Activated CD8-positive, alpha-beta memory T cell treated with anti-CD3 and anti-CD28 coated beads for 1 hour (primary cell): Measurements from ENCODE around the gene SRSF6.
"Not testable (repeated sequence)": the region's sequence is repeated elsewhere in the genome, so short reads cannot be mapped to it uniquely, and the experiment has no call there.

Source experiments
- DNase-seq, 2 donors: peaks; one replicate each; pipeline ENCODE4 v3.0.0-alpha.2; 2020; ENCODE audit warnings: low read depth in 1 of 2; ENCODE audit errors: extremely low read depth in 1 of 2

Gene SRSF6

DNA sequence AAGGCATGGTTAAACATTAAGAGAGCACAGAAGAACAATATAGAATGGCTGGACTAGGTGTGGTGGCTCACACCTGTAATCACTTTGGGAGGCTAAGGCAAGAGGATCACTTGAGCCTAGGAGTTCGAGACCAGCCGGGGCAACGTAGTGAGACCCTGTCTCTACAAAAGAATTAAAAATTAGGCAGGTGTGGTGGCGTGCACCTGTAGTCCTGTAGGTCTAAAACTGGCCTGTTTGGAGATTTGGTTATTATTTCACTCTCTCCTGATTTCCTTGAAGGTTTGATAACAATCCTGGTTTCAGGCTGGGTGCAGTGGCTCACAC lies 15.6 kb downstream of the SRSF6 start:
- DNase-seq: no peak

DNA sequence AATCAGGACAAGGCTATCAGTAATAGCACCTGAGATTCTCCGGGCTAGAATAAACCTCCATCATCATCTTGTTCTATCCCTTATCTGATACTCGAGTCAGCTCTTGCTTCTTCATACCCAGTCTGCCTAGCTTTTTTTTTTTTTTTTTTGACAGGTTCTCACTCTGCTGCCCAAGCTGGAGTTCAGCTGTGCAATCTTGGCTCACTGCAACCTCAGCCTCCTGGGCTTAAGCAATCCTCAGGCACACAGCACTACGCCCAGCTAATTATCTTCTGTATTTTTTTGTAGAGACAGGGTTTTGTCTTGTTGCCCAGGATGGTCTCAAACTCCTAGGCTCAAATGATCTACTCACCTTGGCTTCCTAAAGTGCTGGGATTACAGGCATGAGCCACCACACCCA lies 19.5 kb downstream of the SRSF6 start:
- DNase-seq: no peak

DNA sequence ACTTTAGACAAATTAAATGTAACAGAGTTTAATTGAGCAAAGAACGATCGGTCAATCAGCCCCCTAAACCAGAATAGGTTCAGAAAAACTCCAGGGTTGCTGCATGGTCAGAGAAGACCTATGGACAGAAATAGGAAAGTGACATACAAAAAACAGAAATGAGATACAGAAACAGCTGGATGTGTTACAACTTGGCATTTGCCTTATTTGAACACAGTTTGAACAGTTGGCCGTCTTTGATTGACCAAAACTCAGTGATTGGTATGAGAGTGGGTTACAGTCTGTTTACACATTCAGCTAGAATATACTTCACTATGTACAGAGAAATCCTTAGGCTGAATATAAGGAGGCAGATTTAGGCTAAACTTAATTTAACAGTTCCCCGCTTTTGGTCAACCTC lies 19.9 kb downstream of the SRSF6 start:
- no peak for DNase-seq

DNA sequence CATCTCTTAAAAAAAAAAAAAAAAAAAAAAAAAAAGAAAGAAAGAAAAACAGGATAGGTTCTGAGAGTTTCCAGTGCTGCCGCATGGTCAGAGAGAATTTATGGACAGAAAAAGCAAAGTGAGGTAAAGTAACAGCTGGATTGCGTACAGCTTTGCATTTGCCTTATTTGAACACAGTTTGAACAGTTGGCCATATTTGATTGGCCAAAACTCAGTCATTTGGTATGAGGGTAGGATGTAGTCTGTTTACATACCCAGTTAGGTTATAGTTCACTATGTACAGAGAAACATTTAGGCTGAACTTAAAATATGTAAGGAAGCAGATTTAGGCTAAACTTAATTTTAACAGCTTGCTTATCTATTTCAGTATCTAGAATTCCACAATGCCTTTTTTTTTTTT lies 32.3 kb downstream of the SRSF6 start:
- no peak for DNase-seq

DNA sequence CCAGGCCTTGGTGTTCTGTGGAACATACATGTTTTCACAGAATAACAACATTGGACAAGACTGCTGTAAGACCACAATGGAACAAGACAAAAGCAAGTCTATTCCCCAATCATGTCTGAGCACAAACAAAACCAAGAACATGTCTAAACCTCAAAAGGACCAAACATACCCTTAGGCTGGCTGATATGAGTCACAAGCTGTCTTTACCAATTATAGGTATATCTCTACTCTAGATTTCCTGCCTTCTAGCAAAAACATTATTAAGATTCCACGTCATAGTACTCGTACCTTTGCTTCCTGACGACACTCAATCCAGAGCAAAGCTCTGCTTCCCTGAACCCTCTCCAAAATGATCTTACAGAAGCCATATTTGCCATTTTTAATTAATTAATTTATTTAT lies 34.4 kb downstream of the SRSF6 start:
- no peak for DNase-seq

DNA sequence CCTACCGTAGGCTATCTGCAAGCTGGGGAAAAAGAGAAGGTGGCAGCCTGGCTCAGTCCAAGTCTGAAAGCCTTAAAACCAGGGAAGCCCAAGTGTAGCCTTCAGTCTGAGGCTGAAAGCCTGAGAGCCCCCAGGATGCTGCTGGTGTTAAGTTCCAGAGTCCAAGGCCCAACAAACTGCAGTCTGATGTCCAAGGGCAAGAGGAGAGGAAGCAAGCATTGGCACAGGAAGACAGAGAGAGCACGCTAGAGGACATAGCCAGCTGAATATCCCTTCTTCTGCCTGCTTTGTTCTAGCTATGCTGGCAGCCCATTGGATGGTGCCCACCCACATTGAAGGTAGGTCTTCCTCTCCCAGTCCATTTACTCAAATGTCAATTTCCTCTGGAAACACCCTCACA lies 37.7 kb downstream of the SRSF6 start:
- no peak for DNase-seq

DNA sequence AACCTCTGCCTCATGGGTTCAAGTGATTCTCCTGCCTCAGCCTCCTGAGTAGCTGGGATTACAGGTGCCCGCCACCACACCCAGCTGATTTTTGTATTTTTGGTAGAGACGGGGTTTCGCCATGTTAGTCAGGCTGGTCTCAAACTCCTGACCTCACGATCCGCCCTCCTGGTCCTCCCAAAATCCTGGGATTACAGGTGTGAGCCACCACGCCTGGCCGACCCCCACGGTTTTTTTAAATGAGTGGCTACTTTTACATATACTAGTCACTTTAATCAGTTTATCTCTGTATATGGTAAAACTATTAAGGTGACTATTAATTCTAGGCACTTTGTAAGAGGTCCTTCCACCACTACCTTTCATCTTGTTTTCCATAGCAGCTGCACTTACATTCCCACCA lies 44.3 kb downstream of the SRSF6 start:
- not testable (repeated sequence) for DNase-seq

DNA sequence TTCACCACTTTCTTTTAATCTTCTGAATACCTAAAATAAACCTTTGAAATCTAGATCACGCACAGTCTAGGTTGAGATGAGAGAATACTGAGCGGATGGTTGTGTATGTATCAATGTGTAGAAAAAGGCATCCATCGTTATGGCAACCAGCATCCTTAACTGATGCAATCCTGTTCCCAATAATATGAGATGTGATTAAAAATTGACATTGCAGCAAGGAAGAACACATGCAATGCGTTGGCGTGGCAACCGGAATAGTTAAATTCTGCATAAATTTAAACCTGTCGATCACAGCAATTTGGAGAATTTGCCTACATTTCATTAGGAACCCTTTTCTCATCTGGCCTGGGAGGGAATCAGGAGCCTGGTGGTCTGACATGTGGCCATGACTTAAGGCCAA lies 48.5 kb downstream of the SRSF6 start:
- DNase-seq: no peak

DNA sequence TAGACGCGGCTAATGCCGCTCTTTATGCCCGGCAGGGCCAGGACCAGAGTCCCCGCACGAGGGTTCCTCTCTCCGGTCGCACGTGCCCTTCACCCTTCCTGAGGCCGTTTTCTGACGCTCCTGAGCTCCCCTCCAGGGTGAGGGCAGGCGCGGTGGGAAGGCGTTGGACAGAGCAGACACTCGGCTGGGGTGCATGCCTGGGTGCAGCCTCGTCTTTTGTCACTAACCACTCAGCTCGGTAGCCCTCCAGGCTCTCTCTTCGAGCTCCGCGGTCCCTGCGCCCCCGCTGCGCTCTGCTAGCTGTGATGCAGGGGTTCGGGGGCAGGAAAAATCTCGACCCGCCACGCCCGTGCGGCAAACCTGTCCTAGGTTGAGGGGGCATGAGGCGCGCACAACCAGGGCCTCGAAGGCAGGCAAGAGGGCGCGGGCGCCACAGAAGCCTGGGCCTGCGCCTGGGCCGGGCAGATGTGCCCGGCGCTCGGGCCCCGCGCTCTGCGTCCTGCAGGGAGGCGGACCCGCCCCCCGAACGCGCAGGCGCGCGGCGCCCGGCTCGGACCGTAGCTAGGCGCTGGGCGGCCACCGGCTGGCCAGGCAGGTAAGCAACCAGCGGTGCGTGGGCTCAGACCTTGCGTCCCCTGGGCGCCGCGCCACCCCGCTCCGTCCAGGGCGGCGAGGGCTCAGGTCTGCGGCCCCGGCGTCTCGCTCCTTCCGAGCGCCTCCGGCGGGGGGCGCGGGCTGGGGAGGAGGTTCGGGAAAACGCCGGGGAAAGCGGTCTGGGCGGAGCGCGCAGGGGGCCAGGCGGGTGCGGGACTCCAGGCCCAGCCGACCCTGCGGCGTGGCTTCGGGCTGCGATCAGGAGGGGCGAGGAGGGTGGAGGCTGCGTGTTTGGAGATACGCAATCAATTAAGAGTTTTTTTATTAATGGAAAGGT lies 49.7 kb downstream of the SRSF6 start, which contains the start of gene L3MBTL1:
L3MBTL1 (plus strand) TSS at position 548 of the 931 bp plus-strand sequence. CDS start 5,807 bp downstream, outside the sequence.
- no peak for DNase-seq

DNA sequence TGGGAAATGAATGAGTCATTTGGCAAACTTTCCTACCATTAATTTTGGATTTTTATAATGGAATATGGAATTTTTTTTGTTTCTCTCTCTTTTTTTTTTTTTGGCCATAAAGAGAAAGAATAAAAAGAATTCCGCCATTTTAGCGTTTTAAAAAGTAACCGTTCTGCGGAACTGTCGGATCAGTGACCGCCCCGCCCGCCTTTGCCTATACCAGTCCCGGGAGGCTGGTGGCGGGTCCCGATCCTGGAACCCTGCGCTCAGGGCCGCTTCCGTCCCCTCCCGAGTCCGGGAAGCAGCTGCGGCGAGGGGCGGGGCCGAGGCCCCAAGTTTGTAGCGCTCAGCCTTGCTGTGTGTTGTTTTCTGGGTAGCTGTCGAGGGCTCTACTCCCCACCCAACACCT lies 50.4 kb downstream of the SRSF6 start:
- no peak for DNase-seq

DNA sequence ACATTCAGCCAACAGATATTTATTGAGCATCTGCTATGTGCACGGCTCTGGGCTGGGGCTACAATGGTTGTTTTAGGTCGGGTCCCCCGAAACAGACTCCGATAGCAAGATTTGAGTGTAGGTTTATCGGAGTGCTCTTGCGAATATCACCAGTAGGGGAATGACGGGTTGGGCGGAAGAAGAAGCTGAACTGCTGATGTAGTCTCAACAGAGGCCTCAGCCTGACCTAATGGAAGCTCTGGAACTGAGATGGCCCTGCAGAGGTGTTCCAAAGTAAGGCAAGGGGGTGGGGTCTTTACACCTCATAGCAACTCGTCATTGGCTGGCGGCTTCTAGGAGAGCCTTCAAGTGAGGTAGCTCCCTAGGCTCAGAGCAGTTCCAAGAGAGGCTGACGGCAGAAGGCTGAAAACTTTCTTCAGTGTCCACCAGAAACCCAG lies 50.9 kb downstream of the SRSF6 start:
- no peak for DNase-seq

DNA sequence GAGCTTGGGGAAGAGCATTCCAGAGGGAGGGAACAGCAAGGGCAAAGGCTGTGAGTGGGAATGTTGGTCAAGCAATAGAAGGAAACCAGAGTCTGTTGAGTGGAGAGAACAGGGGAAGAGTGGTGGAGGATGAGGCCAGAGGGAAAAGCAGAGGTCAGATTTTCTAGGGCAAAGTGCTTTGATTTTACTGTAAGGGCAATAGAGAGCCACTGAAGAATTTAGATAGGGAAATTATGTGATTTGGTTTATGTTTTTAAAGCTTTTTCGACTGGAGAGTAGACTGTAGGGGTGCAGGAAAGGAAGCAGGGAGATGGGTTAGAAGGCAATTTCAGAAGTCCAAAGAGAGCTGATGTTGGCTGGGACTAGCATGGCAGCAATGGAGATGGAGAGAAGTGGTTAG lies 54.2 kb downstream of the SRSF6 start:
- DNase-seq: no peak

DNA sequence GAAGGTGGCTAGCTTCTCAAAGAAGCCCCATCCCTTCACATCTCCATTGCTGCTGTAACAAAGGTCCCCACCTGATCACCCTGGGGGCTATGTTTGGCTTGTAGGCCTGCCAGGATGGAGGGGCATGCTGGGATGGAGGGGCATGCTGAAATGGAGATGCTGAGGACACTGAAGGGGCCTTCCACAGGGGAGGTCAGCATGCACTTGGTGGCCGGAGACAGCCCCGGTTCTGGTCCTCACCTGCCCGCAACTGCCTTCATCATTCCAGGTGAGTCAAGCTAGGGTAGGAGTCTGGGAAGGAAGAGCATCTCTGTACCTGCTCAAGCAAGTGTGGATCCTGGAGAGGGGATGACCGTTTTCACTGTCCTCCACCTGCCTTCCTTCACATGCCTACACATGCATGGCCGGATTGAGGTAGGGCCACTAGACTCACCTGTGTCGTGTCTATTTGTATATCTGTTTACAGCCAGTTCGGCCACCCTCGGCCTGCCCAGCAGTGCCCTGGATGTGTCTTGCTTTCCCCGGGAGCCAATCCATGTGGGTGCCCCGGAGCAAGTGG lies 55.8 kb downstream of the SRSF6 start:
- no peak for DNase-seq
